ENCODE measurements around the gene CADM1.

CADM1 gene

GRCh38 chr11:115135936-115136335, 368.3 kb downstream of the CADM1 start:
- DNase-seq, result no peak

- DNase-seq, result no peak
These were observed 369.3 kb downstream of the CADM1 start for GRCh38 chr11:115134926-115135325.

DNA sequence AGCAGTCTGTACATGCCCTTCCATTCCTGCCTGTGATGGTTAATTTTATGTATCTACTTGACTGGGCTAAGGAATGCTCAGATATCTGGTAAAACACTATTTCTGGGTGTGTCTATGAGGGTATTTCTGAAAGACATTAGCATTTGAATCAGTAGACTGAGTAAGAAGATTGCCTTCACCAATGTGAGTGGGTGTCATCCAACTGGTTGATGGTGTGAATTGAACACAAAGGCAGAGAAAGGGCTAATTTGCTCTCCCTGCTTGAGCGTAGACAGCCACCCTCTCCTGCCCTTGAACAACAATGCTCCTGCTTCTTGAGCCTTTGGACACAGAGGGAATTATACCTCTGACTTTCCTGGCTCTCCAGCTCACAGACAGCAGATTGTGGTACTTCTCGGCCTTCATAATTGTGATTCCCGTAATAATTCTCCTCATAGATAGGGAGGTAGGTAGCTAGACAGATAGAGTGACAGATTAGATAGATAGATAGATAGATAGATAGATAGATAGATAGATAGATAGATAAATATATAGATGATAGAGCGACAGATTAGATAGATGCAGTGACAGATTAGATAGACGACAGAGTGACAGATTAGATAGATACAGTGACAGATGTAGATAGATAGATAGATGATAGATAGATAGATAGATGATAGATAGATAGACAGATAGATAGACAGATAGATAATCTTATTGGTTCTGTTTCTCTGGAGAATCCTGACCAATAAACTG, 370.6 kb downstream of the CADM1 start:
- no peak for DNase-seq

DNA sequence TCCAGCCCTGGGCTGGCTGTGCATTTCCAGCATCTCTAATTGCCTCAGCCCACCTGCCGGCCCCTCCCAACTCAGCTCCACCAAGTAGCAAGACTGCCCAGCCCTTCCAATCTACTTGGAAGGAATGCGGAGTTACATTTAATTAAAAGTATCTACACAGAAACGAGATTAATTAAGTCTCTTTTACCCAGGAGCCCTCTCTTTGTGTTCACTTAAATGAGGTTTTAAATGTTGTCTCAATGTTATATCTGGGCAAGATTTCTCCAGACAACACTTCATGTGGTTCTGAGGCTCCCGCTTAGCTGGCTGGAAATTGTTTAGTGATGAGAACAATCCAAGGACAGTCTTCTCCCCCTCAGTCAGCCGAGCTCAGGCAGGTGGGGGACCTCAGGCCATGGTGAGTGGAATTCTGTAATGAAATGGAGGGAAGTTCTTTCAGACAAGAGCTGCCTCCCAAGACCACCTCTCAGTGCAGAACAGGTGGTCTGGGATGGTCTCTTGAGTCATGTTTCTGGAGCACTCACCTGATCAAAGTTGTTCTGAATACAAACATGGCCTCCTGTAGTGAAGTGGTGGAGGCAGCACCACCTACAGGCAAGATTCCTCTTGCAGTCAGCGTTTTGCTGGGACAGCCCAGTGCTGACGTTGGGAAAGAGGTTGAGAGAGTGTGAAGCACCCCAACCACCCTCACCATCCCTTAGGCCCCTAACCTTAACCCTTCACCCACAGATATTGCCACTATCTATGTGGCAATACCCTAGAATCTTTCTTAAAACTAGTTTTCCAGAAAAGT, 371.6 kb downstream of the CADM1 start:
- no peak for DNase-seq

DNA sequence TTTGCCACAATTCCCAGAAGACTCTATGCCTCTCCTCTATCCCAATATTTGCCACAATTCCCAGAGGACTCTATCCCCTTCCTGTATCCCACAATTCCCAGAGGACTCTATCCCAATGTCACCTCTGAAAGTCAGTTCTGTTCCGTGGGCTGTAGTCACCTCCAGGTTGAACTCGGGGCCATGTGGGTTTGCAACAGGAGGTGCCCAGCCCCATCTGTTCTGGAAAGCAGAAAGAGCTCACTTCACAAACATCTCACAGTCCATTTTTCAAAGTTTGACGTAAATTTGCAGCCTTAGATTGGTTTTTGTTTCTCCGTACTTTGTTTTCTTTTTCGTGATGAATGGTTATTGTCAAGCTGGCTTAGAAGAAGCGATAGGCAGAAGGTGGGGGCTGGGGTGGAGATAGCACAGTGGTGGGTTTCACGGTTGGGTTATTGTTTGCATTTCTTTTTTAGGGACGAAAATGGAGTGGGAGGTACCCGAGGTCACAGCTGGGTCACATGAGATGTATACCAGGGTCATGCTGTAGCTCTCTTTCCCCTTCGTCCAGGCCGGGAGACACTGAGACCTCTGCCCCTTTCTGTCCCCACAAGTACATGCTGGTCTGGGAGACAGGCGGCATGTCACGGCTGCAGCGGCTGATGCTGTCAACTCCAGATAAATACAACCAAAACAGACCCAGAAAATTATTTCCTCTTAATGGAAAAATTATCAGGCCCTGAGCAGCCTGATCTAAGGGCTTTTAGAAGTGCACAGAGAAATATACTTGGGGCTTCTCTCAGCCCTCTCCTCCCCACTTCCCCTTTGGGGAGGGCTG, 374.5 kb downstream of the CADM1 start:
- DNase-seq, result no peak

GRCh38 chr11:115128226-115128625, 376.0 kb downstream of the CADM1 start:
- no peak for DNase-seq

DNA sequence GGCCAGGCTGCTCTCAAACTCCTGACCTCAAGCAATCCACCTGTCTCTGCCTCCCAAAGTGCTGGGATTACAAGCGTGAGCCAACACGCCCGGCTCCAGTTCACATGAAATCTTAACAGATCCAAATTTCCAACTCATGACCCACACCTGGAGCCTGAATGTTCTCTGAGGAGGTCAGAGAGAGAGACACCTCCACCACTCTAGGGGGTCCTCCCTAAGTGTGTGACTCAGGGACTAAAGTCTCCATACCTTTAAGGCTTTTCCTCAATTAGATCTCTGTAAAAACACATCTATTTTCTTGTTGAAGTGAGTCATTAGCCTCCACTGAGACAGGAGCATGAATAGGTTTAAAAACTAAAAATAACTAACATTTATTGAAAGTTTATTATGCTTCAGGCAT, 376.4 kb downstream of the CADM1 start:
- DNase-seq, result no peak

GRCh38 chr11:115126515-115127208, 377.6 kb downstream of the CADM1 start:
- no peak for DNase-seq

- no peak for DNase-seq
These were observed 378.1 kb downstream of the CADM1 start for GRCh38 chr11:115126092-115126491.

- DNase-seq, result no peak
These were observed 379.4 kb downstream of the CADM1 start for GRCh38 chr11:115124786-115125185.

DNA sequence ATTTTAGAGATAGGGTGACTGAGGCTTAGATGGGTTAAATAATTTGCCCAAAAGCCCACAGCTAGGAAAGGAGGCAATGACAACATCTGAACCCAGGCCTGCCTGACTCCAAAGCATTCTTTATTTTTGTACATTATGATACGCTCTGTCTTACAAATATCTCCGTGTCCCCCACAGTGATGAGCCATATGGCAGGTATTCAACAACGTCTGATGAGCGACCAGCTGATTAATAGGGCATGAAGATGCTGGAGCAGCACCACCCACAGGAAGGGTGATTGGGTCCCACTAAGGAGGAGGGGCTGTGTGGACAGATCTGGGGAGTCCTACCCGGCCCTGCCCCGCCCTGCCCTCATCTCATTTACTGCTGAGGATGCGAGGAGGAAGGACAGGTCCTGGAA, 380.6 kb downstream of the CADM1 start:
- no peak for DNase-seq

- DNase-seq, result no peak
These were observed 381.9 kb downstream of the CADM1 start for GRCh38 chr11:115122274-115122673.
